Inflammatory macrophage treated with lipopolysaccharide for 1 hour (primary cell): ENCODE measurements around the gene TSSK3.

ENCODE experiments used
- DNase-seq, 2 donors: peaks; one replicate each; pipeline ENCODE4 v3.0.0-alpha.2; 2020 to 2022

The TSSK3 gene

DNA sequence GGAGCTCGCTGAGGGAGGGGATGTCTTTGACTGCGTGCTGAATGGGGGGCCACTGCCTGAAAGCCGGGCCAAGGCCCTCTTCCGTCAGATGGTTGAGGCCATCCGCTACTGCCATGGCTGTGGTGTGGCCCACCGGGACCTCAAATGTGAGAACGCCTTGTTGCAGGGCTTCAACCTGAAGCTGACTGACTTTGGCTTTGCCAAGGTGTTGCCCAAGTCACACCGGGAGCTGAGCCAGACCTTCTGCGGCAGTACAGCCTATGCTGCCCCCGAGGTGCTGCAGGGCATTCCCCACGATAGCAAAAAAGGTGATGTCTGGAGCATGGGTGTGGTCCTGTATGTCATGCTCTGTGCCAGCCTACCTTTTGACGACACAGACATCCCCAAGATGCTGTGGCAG lies 1.4 kb downstream of the TSSK3 start:
- DNase-seq: no peak

DNA sequence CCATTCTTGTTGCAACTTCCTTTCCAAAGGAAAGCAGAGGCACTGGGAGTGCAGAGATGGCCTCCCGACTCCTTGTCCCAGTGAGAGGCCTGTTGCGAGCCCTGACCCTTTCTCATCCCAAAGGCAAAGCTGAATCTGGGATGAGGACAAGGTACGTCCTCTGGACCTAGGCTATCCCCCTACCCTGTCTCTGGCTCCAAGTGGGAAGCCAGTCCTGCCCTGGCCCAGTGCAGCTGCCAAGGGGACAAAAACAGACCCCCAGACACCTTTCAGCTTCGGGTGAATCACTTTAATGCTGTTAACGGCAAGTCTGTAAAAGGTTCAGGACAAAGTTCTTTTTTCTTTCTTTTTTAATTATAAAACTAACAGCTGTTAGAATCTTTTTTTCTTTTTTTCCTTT lies 2.5 kb downstream of the TSSK3 start:
- no peak for DNase-seq

DNA sequence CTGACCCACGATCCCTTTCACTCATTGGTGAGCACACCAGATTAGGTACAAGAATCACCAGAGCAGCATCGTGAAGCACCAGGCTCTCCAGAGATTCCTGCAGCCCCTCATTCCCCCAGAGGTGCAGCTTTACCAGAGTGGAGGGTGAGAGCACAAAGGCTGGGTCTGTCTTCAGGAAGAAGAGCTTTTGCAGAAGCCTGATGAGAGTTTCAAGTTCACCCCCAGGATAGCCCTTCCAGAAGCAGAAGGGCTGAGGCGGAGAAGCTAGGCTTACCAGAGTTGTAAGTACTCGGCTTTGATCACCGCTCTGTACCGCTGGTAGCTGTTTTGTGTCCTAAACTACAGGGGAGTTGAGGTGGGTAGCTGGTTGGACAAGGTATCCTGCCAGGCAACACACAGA lies 3.1 kb downstream of the TSSK3 start:
- no peak for DNase-seq

DNA sequence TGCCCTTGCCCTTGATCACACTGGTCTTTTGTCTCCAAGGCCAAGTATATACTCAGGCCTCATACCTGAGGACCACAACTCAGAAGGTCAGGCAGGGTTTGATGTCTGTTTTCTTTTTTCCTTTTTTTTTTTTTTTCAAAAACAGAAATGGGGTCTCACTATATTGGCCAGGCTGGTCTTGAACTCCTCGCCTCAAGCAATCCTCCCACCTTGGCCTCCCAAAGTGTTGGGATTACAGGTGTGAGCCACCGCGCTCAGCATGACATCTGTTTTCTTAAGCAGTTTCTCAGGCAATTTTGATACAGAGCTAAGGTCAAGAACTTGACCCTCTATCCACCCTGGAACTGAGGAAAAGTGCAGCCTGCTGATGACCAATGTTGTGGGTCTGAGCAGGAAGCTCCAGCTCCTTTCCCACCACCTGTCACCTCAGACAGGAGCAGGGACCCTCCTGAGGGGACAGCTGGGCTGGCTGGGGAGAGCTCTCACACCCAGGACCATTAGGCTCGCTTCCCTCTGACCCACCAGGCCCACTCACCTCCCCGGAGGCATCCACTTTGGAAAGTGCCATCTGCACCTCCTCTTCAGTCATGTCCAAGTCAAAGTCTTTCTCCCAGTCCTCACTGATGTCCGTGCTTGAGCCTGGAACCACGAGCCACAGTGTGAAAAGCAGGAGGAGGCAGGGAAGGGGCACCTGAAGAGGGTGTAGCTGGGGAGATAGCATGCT lies 5.7 kb downstream of the TSSK3 start:
- DNase-seq: no peak

DNA sequence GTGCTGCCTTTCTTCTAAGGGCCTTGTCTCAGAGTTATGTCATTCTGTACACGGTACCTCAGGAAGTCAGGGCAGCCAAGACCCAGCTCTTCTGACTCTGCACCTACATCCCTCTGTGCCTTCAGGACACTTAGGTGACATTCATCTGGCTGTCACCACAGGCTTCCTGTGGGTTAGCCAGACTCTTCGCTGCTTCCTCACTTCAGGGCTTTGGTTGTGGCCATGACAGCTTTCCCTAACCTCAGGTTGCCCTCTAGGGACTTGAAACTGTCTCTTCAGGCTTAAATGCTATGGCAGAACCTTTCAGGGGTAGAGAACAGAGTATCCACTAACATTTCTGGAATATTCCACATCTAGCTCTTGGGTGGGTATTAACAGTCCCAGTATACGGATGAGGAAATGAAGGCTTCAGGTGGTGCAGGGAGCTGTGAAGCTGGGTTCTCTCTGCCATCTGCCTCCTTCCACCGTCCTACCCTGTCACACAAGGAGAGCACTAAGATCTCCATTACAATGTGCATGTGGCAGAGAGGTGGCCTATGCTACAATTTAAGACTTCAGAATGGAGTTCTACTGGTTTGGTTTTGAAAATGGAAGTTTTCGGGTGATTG lies 9.9 kb downstream of the TSSK3 start:
- peak in 1 of 2 donors; percentile 10 for DNase-seq

DNA sequence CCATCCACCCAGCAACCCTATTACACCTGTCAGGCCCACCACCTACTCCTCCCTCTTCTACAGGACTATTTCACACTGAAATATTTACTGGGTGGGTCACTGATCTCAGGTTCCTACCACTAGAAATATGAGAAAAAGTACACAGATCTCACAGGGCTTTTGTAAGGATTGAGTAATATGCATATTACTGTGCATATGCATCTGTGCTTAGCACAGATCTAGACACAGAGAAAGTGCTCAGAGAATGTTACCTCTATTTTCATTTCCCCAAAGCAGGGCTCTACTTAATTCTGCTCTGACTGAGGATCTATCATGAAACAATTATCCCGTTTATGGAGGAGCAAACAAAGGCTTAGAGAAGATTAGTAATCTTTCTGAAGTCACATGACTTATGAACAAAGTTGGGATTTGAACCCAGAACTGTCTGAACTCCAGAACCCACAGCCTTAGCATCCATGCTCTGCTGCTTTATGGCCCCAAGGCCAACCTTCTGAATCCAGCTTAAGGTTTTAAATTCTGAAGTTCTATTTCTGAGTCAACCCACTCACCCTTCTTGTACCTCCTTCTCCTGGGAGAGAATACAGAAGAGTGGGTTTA lies 11.8 kb downstream of the TSSK3 start:
- no peak for DNase-seq

DNA sequence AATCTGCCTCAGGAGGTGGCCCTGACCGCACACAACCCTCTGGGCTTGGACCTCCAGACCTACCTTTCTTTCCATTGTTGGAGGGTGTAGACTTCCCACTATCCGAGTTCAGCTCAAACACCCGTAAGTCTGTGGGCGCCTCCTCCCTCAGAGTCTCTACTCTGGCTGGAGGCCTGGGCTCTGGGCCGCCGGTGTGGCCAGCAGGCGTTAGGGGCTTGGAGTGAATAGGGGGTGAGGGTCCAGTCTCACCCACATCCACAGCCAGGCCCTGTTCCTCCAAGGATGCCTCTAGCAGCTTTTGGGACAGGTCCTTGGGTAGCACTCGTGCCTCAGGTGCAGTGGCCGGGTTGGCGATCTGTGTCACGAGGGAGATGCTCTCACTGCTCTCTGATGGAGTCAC lies 13.9 kb downstream of the TSSK3 start:
- no peak for DNase-seq

DNA sequence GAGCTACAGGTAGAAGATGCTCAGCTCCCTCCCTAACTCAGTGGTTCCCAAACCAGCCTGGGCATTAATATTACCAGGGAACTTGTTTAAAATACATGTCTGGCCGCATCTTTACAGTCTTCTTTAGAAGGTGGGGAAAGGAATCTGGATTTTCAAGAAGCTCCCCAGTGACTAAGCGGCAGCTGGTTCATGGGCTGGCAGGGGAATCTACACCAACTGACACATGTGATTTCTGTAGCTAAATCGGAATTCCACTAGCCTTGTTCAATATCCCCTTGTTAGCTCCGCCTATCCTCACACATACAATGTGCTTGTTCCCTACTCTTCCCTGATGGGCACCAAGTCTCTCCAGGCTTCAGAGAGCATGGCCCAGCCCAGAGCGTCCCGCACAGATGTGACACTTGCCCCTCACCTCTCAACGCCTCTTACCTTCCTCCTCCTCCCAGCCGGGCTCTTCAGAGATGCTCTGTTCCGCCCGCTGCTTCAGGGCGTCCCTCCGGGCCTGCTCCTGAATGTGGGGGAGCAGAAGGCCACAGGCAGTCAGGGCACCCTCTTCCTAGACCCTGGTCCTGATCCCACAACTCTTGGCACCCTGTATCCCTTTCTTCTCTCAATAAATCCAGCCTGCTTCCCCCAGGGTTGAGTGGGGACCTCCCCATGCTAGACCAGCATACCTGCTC lies 15.3 kb downstream of the TSSK3 start:
- peak in 1 of 2 donors; percentile 33 for DNase-seq

DNA sequence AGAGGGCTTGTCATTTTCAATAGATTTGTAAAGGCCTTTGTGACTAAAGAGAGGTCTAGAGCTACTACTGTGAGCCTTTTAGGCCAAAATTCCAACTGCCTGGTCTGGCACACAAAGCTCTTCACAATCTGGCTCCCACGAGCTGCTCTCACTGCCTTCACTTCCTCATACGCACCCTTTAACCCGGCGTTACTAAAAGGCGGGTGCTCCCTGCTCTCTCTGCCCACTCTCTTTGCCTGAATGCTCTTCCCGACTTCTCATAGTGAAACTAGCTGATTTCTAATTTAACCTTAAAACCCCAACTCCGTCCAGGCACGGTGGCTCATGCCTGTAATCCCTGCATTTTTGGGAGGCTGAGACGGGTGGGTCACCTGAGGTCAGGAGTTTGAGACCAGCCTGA lies 17.7 kb downstream of the TSSK3 start:
- peak; percentile 22 to 70 for DNase-seq

DNA sequence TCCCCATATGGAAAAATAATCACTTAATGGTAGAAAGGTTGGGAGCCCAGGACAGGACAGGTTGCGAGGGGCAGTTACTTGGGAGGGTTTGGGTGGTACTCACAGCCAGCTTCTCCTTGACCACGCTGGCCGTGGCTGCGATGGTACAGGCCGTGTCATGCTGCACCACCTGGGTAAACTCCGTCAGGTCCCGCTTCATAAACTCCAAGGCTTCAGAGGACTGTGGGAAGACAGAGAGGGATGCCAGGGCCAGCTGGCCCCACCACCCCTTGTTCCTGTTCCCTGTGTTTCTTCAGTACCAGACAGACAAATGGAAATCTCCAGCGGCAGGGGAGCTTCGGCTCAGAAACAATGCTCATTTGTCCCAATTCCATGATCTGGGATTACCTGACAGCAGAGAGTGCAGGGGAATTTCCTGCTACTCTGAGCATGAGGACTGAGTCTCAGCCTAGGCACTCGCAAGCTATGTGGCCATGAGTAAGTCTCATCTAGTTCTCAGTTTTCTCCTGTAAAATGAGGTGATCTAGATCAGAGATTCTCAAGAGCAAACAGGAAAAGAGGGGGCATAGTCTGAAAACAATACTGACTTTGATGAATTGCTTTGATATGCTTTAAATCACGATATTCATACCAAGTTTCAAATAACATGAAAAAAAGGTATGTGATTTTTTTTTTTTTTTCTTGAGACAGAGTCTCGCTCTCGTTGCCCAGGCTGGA lies 24.5 kb downstream of the TSSK3 start:
- no peak for DNase-seq

DNA sequence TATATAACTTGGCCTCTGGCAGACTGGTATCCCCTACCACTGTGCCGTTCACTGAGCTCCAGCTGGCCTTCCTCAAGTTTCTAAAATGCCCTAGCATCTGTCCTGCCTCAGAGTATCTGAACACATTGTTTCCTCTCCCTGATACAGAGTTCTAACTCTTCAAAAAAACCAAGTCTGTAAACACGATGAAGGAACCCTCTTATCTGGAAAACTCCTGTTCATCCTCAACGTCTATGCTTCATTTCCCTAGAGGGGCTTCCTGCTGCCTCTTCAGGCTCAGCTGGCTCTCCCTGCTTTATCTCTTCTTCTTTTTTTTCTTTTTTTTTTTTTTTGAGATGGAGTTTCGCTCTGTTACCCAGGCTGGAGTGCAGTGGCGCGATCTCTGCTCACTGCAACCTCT lies 26.3 kb downstream of the TSSK3 start:
- no peak for DNase-seq

DNA sequence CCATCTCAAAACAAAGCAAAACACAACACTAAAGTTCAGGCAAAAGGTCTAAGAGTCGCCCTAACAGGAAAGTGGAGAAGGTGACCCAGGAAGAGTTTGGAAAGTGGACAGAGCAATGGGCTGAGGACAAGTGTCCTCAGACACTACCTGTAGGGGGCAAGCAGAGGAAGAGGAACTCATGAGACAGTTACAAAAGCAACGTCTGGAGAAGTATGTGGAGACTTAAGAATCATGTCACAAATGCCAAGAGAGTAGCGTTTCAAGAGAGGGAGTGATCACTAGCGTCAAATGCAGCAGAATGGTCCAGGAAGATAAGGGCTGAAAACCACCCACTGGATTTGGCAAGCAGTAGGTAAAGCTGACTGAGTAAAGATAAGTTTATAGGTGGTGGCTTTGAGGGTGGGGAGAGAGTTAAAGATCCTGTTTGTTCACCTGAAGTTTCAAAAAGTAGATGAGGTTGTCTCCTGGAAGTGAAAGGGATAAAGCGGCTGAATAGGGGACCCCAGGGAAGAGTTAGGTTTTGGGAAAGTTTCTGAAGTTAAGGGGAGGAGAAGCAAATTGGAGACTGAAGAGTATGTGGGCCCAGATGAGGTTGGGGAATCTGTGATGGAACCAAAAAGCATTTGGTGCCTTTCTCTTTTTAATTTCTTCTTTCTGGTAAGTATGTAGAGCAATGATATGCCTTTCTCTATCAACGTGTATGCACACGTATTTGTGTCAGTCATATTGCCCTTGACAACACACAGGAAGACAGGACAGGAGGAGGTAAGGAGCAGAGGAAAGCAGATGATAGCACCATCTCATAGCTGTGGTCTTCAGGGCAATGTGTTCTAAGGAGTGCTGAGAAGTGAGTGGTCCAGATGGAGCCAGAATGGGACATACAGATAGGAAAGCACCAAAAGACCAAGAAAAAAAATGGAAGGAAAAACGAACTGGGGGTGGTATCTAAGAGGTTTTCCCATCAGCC lies 28.8 kb downstream of the TSSK3 start:
- DNase-seq: no peak

DNA sequence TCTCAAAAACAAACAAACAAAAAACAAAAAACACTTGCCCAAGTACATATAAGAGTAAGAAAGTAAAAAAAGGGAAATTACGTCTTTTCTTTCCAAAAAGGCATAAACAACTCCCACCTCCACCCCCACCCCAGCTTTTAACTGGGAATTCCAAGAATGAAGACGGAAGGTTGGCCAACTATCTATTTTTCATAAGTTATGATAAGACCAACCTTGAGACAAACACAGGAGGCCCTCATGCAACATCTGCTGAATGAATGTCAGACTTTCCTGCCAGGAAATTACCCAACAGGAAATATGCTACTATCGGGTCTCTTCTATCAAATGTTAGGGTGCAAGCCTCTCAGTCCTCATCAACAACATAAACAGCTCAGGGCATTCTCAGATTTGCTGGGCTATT lies 30.0 kb downstream of the TSSK3 start:
- DNase-seq: peak; percentile 25 to 77

DNA sequence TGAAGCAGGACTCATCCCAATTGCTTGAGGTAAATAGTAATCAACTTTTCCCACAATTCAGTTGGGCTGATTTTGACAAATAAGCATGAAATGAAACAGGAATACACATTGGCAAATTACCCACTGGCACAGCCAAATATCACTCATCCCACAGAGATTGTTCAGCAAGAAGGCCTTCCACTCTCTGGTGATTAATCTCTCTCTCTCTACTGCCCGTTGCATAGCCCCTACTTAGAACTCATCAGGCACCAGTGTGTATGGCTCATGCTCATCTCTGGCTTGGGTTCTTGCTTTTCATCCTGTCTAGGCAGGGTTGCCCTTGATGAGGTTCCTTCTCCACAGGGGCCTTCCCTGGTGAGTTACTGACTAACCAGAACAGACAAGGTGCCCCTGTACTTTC lies 30.8 kb downstream of the TSSK3 start:
- no peak for DNase-seq

DNA sequence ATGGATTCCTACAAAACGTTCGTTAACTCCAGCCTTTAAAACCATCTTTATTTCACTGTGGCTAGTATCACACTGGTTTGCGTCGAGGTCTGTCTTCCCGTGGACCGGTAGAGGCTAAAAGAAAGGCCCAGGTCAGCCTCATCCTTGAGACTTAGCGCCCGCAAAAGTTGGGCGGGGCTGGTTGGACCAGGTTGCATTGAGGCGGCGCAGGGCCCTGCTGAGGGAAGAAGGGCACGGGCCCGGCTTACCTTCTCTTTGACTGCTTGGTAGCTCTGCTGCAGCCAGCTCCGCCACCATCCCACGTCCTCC lies 31.4 kb downstream of the TSSK3 start:
- DNase-seq: peak in 1 of 2 donors; percentile 18

DNA sequence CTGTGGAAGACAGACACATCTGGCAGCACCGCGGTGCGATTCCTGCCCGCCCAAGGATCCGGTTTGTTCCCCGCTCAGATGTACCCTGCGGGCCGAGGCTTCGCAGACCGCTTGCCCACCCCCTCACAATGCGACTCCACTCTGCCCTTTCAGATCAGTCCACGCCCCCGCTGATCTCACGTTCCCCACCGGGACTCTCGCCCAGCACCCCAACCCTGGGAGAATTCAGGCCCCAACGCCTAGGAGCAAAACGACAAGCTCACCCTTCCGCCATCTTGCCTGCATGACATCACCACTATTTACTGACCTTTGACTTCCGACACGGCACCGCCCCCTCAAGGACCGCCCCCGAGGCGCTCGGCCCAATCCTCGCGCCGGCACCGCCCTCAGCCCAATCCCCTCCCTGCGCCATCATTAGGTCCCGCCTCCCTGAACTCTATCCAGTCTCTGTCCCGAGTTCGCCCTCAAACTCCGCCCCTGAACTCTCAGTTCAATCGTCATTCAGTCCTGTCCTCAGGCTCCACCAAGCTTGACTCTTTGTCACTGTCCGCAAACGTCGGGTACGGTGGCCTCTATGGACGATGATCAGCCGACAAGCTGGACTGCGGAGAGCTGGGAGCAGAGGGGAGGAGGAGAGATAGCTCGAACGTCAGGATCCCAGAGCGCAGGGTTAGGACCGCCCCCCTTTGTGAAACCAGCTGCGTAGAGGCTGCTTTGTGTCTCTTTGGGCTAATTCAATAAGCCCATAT lies 32.0 kb downstream of the TSSK3 start, which contains the start of gene BSDC1:
Gene BSDC1, minus strand, starts transcription at position 301 of the 749 bp plus-strand sequence. Its CDS starts 27 bp downstream, at position 274.
- DNase-seq: peak; percentile 99

DNA sequence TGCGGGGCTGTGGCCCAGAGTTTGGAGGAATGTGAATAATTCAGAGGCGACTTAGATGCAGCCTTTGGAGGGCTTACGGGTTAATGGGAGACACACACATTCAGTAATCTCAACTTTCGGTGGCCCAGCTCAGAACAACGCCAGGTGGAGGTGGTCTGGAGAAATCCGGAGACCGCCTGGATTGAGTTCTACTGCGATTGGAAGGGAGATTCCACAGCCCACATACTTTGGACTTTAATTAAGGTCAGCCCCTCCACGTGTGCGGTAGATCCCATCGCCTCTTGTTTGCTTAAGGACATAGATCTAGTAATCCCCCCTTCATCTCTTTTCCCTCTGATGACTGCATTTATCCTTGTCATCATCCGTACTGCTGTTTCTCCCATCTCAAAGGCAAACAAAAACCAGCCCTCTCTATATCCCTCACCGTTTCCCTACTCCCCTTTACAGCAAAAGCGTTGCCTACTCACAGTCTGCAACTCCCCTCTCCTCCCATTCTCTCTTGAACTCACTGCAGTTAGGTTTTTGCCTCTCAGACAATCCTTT lies 32.6 kb downstream of the TSSK3 start:
- peak; percentile 19 to 48 for DNase-seq

DNA sequence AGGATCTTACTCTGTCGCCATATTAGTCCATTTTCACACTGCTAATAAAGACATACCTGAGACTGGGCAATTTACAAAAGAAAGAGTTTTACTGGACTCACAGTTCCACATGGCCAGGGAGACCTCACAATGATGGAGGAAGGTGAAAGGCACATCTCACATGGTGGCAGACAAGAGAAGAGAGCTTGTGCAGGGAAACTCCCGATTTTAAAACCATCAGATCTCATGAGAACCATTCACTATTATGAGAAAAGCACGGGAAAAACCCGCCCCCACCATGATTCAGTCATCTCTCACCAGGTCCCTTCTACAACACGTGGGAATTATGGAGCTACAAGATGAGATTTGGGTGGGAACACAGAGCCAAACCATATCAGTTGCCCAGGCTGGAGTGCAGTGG lies 34.2 kb downstream of the TSSK3 start:
- DNase-seq: peak in 1 of 2 donors; percentile 65

DNA sequence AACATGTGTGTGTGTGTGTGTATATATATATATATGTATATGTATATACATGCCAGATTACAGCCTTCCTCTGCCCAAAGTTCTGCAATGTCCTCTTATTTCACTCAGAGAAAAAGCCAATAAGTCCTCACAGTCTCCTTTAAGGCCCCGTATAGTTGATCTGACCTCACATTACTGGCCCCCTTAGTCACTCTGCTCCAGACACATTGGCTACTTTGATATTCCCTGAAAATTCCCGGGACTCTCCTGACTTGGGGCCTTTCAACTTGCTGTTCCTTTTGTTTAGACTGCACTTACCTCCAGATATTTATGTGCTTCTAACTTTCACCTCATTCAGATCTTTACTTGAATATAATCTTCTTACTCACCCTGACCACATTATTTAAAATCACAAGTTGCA lies 36.1 kb downstream of the TSSK3 start:
- no peak for DNase-seq

DNA sequence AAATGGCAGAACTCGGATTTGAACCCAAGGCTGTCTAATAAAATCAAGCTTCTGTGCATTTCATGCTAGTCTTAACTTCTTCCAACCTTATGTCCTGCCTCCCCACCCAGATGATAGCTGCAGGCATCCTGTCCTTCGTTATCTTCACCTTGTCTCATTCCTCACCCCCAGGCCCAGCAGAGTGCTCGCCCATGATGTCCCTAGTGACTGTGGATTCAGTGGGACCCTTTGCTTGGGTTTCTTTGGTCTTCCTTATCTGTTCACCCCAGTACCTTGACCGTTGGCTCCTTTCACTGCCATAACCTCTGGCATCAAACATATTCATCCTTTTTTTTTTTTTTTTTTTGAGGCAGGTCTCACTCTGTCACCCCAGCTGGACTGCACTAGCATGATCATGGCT lies 37.5 kb downstream of the TSSK3 start:
- DNase-seq: no peak
